NCI-H524 (cell line): ENCODE data around the gene WIPF3.

ENCODE experiments used
- DNase-seq, 2 experiments: peaks; one replicate each; lab custom pipeline; 2025; lab: John Stamatoyannopoulos, UW

Gene WIPF3

DNA sequence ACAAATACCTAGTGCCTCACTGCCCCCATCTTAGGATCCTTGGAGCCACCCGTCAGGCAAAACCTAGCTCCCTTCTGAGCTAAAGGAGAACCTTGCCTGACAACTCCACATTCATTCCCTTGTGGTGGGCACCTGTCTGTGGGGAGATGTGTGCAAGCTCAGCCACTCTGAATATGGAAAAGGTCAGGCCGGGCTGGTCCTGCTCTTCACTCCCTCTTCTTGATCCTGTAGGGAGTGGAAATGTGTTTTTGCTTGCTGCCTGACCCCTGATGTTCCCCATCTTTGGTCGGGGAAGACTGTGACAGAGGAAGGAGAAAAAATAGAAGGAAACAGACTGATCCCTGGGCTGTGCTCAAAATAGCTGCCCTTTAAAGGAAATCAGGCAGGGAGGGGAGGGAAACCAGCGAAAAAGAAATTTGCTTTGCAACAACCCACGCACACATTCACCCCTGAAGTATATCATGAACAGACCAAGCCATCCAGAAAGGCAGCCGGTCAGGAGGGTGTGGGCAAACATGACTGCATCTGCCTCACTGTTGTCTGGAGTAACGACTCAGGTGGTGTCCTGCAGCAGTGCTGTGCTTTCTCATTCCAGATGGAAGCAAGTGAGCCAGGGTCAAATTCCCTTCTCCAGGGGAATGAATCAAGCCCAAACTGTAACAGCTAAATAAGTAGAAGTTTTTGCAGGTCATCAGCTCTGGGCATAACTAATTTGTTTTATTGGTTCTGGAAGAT lies 109.3 kb downstream of the WIPF3 start:
- DNase-seq, result no peak

DNA sequence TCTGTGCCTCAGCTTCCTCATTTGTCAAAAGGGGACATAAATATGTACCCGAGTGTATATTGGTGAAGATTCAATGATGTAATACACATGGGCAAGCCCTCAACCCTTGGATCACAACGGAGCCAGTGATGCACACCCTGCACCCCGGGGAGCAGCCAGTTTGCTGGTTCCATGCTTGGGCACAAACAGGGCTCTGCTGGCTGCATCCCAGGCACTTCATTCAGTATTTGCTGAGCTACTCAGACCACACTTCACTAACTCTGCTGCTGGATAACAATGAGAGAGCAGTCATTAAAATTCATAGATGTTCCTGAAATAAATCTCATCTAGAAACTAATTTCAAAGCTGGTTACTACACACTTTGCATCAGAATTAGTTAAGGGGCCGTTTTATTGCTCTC lies 111.3 kb downstream of the WIPF3 start:
- DNase-seq, result no peak

DNA sequence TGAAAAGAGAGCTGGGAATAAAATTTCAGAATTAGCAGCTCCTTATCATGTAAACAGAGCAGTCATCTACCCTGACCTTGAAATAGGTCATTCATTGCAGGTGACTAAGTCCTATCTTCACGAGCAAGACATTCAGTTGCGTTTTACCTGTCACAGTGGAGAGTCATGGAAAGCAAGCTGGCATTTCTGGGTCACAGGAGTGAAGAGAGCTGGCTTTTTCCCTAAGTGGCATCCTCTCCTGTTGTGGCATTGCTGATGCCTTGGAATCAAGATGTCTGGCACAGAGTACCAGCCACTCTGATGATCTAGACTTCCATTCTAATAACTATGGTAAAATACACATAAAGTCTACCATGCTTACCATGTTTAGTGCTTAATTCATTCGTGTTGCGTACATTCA lies 112.5 kb downstream of the WIPF3 start:
- no peak for DNase-seq

GRCh38 chr7:29919790-29920189 lies 113.5 kb downstream of the WIPF3 start:
- no peak for DNase-seq

DNA sequence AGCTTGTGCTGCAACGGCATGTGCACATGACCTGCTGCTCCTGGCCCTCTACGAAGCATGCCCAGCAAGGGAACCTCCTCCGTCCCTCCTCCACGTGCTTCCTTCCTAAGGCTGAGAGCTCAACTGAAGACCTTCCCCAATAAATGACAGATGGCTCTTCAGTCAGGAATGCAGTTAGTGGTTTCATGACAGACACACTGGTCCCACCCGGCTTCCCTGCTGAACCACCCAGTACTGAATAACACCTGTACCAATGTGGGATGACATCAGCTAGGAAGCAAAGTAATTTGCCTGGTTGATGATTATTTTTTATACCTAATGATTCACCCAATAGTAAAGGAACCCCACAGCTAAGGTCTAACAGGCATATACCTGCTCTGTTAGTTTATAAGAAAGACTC lies 114.2 kb downstream of the WIPF3 start:
- DNase-seq, result peak in 1 of 2 experiments; percentile 46

- peak; percentile 55 to 75 for DNase-seq
Observed at GRCh38 chr7:29921404-29922010, 115.2 kb downstream of the WIPF3 start.

GRCh38 chr7:29922921-29923700 lies 116.8 kb downstream of the WIPF3 start:
- no peak for DNase-seq

- no peak for DNase-seq
Observed at GRCh38 chr7:29924006-29924405, 117.7 kb downstream of the WIPF3 start.

- no peak for DNase-seq
Observed at GRCh38 chr7:29924684-29925083, 118.4 kb downstream of the WIPF3 start.

- no peak for DNase-seq
Observed at GRCh38 chr7:29926216-29926615, 119.9 kb downstream of the WIPF3 start.

DNA sequence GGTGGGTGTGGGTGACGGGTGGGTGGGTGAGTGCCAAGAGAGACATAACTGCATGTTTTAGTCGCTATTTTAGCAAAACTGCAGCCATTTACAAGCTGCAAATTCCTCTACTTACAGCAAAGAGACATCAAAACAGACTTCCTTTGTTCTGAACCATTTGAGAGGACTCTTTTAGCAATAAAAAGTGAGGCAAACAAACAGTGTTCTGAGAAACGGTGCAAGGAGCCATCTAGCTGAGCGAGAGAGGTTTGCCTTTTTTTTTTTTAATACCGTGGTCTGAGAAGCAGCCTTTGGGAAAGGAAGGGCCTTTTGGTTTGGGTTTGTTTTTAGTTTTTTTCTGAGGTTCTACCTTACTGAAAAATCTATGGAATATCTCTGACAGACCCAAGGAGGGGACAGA lies 120.4 kb downstream of the WIPF3 start:
- DNase-seq, result no peak

GRCh38 chr7:29929018-29929807 lies 122.9 kb downstream of the WIPF3 start:
- no peak for DNase-seq

GRCh38 chr7:29935111-29935510 lies 128.8 kb downstream of the WIPF3 start:
- DNase-seq, result no peak

- no peak for DNase-seq
Observed at GRCh38 chr7:29937132-29937531, 130.8 kb downstream of the WIPF3 start.

DNA sequence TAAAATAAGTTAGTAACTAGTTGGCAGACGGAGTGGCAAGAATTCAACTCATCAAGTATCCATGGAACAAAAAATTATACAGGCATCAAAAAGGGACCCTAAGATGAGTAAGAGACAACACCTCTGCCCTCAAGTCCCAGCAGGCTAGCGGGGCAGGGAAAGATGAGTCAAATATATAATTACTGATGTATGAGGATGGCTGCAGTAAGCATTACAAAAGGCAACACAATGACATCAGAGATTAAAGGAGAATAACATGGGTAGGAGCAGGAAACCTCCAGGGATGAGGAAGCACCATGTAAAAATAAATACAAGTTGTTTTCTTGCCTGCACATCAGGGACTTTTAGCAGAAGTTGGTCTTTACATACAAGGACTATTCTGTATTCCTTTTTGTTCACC lies 133.9 kb downstream of the WIPF3 start:
- no peak for DNase-seq

DNA sequence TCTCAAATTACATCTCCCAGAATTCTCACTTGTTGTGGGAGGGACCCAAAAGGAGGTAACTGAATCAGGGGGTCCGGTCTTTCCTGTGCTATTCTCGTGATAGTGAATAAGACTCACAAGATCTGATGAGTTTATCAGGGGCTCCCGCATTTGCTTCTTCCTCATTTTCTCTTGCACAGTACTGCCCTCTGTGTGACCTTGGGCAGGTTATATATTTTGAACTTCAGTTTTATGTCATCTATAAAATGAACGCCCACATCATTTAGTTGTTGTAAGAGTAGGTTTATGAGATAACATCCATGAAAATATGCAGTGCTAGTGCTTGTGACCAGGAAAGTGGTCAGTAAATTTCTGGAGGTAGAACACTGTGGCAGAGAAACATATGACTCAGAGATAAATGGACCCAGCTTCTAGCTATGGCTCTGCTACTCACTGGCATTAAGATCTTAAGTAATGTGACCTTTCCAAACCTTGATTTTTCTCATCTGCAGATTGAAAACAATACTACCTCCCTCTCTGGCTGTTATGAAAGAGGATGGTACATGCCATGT lies 139.0 kb downstream of the WIPF3 start:
- no peak for DNase-seq

GRCh38 chr7:29946428-29947186 lies 140.3 kb downstream of the WIPF3 start:
- DNase-seq, result no peak

DNA sequence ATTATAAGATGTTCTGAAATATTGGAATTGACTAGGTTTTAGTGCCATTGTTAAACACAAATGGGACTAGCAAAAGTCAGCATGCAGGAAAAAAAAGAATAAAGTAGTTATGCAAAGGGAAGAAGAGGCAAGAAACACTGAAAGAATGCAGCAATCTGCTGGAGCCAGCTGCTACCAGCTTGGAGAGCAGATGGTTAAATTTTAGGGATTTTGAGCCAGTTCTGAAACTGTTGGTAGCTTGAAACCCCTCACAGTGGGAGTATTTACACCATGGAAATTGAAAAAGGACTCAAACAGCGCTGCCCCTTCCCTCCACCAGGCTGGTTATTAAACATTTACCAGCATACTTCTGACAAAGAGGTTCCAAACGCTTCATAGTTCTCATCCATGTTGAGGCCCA lies 142.3 kb downstream of the WIPF3 start:
- DNase-seq, result peak in 1 of 2 experiments; percentile 42

- no peak for DNase-seq
Observed at GRCh38 chr7:29950480-29950879, 144.2 kb downstream of the WIPF3 start.

GRCh38 chr7:29951206-29951605 lies 144.9 kb downstream of the WIPF3 start:
- DNase-seq, result no peak

GRCh38 chr7:29953726-29954347 lies 147.5 kb downstream of the WIPF3 start:
- DNase-seq, result no peak
